HG02885 (cell line): ENCODE measurements around the gene ARHGAP26.

Source experiments
- ATAC-seq: cut with Tn5 transposase; IDR thresholded peaks from one replicate; pipeline ENCODE4 v1.9.1; 2021; ENCODE audit warnings: mild to moderate bottlenecking; ENCODE audit not compliant: unreplicated experiment, poor library complexity

Gene ARHGAP26

DNA sequence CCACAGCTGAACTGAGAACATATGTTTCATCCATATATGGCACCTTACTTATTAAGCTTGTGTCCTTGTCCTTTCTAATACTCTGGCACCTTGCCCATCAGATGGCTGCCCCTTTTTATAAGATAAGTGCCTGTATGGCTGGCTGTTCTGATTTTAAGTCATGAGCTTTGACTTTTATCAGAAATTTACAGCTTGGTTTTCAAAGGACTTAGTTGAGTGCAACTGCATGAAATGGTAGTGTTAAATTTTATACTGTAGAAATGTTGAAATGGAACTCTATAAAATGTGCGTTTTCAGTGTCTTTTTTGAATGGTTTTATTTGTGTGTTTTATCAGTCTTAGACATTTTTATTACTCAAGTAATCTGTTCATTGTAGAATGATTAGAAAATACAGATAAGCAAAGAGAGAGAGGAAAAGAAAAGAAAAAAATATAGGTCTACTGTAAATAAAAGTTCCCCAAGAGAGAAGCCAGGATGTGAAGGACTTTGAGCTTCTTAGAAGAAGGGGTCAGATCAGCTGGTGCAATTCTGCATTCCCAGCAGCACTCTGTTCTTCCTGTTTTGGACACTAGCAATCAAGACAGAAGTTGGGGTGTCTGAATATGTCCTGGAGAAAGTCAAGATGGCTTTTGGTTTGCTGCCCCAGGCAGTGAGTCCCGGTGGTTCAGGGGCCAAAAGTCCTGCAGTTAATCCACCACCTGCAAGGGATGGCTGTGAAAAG lies 38.9 kb downstream of the ARHGAP26 start:
- ATAC-seq, result no peak

DNA sequence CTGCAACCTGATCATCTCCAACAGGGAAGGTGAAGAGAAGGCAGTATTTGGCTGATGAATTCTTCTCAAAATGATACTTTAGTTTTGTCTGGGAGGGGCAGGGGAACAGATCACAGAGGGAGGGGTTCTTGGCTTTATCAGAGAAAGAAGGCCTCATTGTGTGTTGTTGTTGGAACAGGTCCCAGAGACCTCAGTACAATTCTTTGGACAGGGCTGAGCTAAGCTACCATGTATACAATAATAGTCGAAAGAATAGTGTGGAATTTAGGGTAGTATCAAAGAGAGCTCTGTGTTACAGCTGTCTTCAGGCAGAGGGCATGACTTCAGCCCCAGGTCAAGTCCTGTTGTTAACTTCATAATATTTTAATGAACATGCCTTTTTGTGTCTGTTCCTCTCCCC lies 39.9 kb downstream of the ARHGAP26 start:
- ATAC-seq, result no peak

DNA sequence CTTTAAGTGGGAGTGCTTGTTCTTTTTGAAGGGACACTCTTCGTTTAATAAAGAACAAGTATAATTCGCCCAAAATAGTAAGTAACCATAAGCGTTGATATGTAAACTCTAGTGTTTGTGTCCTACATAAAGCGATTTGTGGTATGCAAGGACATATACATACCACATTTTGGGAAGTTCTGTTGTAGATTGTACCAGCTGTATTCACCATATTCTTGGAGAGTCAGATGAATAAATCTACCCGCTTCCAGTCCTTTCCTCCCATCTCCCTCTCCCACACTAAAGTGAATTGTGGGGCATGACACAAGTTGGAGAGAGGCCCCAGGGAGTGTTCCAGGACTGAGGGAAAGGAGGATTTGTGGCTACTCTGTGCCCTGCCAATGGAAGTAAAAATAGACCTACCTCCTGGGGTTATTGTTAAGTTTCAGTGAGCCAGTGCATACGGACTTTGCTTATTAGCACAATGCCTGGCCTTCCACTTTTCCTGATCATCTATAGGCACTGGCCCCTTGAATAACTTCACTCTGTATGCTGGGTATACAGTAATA lies 40.6 kb downstream of the ARHGAP26 start:
- ATAC-seq, result no peak

DNA sequence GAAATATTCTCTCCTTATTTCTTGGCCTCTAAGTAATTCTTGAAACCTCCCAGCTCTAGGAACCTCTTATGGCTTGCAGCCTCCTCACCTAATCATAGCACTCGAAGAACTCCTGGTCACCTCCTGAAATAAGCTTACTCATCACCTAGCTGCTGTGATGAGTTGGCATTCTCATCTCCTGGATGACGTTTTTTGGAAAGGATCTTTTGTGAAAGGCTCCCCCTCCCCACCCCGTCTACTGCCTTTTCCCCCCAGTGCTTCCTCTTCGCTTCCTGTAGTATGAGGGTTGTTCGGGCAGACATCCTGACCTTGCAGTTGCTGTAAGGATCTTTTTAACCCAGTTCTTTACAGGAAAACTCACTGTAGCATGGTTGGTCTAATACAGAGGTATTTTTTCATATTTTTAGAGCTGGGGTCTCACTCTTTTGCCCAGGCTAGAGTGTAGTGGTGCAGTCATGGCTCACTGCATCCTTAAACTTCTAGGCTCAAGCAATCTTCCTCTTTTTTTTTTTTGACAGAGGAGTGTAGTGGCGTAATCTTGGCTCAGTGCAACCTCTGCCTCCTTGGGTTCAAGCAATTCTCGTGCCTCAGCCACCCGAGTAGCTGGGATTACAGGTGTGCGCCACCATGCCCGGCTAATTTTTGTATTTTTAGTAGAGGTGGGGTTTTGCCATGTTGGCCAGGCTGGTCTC lies 41.8 kb downstream of the ARHGAP26 start:
- ATAC-seq, result no peak

DNA sequence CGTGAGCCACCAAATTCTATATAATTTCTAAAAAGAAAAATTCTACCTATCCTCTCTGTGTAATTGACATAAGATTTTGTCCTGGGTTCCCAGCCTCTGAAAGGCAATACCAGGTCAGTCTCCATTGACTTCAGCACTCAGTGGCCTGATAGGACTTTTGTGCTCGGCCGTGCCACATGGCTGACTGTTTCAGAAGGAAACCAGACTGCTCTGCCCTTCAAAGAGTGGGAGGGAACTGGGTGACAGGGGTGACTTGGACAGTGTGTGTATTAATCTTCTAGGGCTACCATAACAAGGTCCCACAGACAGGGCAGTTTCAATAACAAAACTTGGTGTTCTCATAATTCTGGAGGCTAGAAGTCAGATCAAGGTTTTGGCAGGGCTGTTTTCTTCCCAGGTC lies 43.0 kb downstream of the ARHGAP26 start:
- ATAC-seq, result no peak

DNA sequence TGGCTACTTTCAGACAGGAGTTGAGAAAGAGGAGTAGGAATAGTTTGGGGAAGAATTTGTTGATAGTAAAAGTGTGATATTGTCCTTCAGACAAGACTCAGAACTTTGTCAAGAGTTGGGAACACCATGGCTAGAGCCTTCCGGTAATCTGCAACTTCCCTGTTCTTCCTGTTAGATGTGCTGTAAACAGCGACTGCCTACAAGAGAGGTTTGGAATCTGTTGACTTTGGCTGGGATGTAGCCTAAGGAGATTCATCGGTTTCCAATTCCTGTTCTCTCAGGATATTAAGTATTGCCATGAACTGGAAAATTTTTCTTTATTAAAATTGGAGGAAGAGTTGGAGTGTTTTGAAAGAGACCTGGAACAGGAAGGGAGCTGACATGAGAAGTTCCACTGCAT lies 43.9 kb downstream of the ARHGAP26 start:
- no peak for ATAC-seq

DNA sequence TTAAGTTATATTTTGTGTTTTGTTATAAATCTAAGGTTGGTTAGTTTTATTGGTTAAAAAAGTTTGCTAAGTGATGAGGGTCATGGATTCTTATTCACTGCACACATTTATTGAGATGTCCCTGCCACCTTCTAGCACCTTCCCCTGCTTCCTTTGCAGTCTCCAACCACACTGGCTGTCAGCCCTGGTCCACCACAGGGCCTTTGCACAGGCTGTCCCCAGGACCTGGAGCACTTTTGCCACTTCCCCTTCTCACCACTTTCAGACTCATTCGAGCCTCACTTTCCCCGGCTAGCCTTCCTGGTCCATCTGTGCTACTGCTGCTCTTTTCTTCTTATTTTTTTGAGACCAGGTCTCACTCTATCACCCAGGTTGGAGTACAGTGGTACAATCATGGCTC lies 45.3 kb downstream of the ARHGAP26 start:
- no peak for ATAC-seq

DNA sequence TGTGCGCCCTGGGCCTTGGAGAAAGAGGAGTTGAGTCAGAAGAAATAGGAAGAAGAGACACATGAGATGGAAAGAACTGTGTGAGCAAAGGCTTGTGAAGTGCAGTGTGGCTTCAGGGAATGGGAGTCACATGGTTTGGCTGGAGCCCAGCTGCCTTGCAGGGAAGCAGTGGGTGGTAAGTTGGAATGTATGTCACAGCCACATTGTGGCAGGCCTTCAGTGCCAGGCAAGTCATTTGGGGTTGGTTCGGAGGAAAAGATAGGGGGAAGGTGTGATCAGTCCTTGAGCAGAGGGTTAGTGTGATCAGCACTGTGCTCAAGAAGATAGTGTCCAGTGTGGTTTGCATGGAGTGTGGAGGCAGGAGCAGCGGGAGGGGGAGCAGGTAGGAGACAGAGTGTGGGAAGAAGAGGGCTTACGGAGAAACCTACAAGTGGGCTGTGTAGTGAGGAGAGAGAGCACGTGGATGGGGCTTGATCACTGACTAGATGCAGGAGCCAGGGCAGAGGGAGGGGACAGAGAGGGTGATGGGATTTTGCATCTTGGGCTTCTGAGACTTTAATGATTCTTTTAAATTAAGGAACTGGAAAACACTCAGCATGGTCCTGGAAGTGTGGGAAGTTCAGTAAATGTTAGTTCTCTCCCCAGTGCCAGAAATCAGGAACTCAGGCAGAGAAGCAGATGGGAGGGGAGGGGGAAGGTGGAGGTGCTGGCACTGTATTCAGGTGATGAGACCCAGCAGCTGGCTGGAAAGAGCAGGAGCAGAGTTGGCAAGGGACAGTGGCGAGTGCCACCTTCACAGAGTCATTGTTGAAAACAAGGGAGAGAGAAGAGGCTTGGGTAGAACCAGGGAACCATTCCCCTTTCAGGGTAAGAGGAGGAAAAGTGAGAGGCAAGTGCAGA lies 46.6 kb downstream of the ARHGAP26 start:
- ATAC-seq, result no peak

DNA sequence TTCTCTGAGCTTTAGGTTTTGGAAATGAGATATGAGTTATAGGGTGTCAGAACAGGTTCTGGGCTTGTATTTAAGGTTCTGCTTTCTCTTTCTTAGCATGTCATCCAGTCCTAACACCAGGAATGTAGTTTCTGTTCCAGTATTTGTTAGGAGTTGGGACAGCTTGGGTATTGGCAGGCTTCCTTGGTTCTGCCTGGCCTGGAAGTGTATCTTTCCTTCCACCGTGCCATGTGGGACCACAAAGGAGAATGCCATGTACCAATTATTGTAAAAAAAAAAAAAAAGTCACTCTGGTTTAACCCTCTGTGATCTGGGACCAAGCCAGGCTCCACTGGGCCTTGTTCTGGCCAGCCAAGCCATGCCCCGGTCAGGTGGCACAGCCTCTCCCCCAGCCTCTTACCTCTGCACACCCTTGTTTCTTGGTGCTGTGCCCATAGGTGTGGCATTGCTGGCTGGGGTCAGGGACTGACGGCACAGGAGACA lies 47.8 kb downstream of the ARHGAP26 start:
- ATAC-seq, result no peak

DNA sequence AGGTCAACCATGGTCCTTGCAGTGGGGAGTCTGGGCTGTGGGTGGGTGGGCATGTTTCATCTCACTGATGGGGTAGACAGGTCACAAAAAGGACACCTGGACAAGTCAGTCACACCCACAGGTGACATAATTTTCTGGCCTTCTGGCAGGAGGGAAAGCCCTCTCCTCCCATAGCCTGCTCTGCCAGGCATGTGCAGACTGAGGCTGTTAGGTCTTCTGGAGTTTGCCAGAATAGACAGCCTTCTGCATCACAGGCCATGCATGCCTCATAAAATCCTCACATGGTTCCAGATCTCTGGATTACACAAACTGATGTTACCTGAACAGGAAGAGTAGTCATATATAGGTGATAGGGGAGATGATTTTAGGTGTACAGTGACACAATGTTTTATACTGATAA lies 49.1 kb downstream of the ARHGAP26 start:
- no peak for ATAC-seq

DNA sequence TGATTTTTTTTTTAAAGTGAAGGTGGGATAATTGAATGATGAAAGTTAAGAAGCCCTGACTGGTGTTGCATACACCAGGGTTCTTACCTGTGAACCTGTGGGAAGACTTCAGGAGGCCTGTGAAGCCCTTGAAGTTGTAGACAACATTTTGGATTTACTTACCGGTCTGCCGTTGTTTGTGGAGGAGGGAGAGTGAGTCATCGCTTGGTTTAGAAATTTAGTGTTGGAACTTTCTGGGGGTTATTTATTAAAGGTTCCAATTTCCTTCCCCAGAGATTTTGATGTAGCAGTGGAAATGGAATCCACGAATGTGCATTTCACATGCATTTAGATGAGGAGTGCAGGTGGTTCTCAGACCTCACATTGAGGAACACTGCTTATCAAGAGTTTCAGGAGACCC lies 49.6 kb downstream of the ARHGAP26 start:
- ATAC-seq, result no peak

DNA sequence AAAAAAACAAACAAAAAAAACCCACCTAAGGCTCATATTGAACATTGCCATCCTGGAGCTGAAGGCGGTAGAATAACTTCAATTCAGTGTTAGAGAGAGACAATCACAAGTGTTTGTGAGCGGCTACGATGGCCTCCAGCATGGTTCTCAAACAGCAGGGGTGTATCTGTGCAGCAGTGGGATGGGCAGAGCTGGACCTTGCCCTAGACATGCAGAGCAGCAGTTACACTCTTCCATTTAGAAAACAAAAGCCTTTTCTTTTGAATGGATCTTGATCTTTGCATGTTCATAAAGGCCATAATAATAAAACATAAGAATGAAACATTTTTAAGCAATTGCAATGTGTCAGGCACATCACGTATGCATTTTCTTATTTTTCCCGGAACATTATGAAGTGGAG lies 50.3 kb downstream of the ARHGAP26 start:
- no peak for ATAC-seq

DNA sequence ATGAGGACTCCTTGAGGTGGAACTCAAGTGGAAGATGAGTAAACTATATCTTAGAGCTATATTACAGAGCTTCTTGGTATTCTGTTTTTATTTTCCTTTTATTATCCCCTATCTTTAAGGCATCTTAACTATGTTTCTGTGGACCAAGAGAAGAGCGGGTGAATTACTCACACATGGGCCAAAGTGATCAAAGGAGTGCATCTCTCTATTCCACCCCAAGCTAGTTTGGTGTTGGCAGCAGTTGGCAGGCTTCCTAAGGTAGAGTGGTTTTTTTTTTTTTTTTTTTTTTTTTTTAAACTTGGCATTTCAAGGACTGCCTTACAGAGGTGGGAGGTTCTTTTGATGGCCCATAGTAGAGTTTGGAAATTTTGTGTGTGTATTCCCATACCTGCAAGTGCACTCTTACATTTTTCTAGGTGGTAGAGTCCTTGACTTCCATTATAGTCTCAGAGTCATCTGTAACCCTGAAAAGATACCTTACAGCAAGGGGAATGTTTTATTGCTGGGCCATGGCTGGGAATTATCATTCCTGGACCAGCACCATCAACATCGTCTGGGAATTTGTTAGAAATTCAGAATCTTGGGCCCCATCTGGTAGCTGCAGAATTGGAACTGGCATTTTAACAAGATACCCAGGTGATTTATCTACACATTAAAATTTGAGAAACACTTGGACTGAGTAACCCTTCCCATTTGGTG lies 51.0 kb downstream of the ARHGAP26 start:
- ATAC-seq, result no peak

DNA sequence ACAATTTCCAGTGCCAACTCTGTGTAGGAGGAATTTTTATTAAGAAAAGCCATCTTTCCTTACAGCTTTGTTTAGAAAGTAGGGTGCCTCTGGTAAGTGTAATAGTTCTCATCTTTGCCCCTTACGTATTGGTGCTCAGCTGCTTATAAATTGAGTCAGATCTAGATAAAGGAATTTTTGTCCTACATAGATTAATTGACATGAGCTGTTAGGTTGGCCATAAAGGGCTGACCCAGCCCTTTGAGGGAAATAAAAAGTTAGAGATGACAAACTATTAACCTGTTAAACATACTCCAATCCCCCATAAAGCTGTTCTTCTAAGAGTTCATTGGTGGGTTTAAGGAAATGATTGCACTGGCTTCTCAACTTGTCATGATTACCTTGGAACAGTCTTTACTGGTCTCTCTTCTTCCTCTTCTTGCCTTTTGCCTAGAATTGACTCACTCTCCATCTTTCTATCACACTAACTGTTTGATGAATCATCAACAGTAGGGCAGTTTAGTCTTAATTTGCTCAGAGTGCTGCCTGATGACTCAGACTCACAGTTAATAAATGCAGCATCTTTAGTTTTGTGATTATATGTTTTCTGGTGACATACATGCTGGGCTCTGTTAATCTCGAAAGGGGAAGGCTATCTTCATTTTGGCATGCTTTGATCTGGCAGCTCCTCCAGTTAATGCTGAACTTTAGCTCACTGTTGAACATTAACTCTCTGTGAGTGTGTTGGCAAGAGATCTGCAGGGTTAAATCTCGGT lies 51.7 kb downstream of the ARHGAP26 start:
- no peak for ATAC-seq

DNA sequence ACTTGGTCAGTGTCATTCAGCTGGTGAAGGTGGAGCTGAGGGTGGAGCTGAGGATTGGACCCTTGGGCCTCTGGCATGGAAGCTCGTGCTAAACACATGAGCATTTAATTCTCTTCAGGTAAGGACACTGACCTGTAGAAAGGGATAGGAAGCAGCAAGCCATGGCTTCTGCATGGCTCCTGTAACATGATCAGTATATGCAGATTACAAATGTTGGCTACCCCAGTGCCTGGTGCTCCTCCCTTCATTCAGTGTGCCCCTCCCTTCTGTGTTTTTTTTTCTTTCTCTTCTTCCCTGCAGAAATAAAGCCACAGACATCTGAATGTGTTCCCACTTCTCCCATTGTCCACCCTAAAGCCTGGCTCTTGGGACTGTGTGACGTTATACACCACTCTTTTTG lies 52.9 kb downstream of the ARHGAP26 start:
- no peak for ATAC-seq

DNA sequence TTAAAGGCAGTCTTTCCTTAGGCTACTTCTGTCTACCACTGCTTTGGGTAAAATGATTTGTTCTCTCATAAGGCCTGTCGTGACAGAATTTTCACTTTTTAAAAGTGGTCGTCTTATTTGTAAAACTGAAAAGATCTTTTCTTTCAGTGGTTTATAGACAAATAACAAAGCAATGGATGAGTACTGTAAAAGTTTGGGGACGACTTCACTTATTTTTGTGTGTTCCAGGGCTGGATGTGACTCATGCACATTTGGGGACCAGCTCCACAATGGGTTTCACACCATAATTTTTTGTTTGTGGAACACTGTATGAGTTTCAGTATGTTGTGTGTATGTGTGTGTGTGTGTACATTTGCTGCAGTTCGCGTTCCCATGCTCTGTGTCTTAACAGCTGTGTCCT lies 53.6 kb downstream of the ARHGAP26 start:
- no peak for ATAC-seq

DNA sequence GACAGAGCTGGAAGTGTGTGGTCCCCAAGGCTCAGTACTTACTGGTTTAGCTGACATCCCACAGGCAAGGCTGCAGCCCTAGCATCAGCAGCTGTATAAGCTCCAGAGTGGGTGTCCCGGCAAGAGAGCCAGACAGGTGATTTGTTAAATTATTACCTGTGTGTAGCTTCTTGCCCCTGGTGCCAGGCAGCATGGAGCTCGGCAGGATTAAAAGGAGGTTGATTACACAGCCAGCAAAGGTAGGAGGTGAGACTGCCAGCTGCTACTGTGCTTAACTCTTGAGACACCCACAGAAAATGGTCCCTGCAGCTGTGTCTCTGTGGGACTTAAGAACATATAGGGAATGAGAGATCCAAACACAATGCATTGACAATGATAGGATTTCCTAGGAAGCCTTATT lies 54.2 kb downstream of the ARHGAP26 start:
- ATAC-seq, result no peak

DNA sequence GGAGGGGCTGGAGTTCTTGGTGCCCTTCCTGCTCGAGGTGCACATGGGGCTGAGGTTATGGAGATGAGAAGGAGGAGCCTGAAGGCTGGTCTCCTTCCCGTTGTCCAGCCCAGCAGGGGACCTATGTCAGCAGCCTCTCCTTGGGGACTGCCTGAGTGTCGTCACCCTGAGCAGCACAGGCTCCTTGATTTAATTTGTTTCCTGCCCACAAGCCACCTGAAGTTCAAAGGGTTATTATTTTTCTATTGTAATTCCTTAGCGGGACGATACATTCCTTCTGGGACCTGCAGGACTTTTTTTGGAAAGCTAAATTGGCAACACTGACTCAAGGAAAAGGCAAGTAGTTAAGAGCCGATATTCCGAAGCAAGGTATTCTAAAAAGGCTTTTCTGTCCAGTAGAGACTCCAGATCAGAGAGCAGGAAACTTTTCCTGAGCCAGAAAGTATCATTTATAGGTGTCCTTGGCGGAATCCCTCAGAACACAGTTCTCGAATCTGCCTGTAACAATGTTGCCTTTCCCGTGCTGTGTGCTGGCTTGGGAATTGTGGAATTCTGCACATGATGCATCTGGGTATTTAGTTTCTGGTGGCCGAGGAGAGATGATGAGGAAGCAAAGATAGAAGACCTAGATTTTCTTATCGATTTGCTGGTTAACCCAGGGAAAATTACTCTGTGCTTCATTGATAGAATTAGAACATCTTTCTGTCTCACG lies 55.4 kb downstream of the ARHGAP26 start:
- ATAC-seq, result no peak

DNA sequence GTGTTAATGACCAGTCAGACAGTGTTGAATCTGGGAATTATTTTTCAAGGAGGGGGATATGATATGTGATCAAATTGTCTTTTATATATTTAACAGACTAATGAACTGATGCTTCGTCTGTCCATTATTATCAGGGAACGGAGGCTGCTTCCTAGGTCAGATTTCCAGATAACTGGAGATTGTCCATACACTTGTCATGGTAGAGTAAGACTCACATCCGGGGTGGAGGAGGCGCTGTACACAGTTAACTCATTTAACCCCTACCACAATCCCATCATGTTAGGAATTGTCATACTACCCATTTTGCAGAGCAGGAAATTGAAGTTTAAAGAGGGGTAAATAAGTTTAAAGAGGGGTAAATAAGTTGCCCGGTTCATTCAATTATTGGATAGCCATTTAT lies 55.9 kb downstream of the ARHGAP26 start:
- ATAC-seq, result no peak
